GM19438 (cell line): ENCODE results near the gene GM2A.
A peak's percentile ranks its signal among the peaks of the same experiment; 100 is the strongest.
"Not testable (repeated sequence)": the region's sequence is repeated elsewhere in the genome, so short reads cannot be mapped to it uniquely, and the experiment has no call there.

Experiments used
- ATAC-seq: cut with Tn5 transposase; IDR thresholded peaks from one replicate; pipeline ENCODE4 v1.9.1; 2021; ENCODE audit warnings: low read depth; ENCODE audit not compliant: unreplicated experiment

GM2A gene

DNA sequence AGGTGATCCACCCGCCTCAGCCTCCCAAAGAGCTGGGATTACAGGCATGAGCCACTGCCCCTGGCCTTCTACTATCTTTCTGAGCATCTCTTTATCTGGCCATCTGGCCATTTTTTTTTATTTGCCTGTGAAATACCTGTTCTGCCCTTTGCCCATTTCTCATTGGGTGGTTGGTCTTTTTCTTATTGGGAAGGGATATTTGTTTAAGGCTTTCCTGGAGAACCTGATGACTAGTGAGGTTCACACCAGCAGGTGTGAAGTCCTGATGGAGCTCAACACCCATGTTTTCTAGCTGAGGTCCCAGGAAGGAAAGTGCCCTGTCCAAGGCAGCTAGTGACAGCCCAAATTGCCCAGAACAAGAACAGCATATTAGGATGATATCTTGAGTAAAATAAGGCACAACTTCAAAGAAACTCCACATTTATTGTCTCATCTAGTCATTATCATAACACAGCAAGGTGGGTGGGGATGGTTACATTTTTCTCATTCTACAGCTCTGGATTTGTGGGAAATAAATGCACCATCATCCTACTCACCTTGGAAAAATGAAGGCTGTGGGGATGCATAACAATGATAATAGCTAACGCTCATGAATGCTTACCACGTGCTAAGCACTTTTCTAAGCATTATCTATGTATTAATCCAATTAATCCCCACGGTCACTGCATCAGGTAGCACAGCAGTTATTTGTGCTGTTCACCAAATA lies 30.3 kb downstream of the GM2A start:
- ATAC-seq, result no peak

GRCh38 chr5:151284392-151284967 lies 31.5 kb downstream of the GM2A start:
- no peak for ATAC-seq

GRCh38 chr5:151285683-151286082 lies 32.7 kb downstream of the GM2A start:
- no peak for ATAC-seq

- ATAC-seq, result no peak
Observed at GRCh38 chr5:151286246-151286645, 33.3 kb downstream of the GM2A start.

DNA sequence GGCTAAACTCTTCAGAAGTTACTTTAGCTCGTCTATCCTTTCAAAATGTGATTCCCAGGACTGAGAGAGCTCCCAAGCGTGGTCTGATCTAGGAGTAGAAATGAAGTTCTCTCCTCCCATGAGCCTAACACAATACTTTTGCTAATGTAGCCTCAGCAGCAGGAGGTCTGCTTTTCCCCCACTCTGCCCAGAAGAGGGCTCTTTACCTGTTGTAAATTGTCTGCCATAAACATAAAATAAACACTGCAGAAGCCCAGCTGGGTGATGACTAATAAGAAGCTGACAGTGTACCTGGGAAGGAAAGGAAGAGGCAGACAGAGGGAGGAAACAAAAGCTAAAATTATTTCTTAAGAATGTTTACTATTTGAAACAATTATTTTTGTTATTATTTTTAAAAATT lies 35.2 kb downstream of the GM2A start:
- no peak for ATAC-seq

GRCh38 chr5:151293624-151294023 lies 40.6 kb downstream of the GM2A start:
- no peak for ATAC-seq

DNA sequence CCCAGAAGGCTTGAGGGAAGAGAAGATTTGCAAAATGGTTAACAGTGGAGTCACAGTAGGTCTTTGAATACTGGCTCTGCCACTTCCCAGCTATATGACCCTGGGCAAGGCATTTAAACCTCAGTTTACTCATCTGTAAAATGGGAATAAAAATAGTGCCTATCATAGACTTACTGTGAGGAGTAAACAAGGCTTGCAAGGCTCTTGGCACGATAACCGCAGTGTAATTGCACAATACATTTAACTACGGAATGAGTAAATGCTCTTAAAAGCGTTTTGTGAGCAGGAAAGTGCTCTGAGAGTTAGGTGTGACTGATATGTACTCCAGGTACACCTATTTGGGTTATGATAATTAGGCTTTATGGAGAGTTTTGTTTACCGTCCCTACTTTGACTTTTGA lies 42.2 kb downstream of the GM2A start:
- ATAC-seq, result no peak

DNA sequence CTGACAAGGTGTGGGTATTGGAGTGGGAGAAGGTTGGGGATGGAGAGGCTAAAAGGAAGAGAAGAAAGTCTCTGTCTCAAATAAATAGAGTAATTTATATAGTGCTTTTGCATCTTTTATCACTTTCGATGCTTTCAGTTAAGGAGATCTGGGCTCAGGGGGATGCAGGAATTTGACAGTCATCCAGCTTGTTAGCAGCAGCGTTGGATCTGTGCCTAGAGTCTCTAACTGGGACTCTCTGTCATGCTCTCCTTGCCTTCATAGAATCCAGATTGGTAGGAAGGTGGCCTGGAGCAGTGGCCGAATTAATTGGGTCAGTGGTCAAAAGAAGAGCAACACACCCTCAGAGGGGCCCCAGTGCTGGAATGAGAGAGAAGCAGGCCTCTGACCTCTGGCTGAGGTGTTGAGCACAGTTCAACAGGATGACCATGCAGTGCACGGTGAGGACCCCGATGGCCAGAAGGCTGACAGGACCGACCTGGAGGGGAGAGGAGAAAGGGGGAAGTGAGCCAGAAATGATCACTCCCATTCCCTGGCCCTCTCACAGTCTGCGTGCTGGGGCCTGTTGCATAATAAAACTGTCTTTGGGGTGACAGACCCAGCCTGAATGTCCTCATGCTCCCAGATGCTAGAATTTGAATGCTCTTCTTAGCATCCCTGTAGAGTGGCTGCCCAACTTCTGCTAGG lies 42.9 kb downstream of the GM2A start:
- no peak for ATAC-seq

DNA sequence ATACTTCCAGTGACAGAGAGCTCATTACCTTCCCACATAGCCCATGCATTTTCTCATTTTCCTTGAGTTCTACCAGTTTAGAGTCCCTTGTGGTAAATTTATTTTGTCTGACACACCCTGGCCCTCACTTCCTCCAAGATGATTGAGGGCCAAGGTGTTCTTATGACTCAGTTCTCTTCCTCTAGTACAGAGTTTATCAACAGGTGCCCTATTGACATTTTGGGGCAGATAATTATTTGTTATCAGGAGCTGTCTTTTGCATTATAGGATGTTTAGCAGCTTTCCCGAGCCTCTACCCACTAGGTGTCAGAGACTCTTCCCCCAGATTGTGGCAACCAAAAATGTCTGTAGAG lies 43.5 kb downstream of the GM2A start:
- no peak for ATAC-seq

DNA sequence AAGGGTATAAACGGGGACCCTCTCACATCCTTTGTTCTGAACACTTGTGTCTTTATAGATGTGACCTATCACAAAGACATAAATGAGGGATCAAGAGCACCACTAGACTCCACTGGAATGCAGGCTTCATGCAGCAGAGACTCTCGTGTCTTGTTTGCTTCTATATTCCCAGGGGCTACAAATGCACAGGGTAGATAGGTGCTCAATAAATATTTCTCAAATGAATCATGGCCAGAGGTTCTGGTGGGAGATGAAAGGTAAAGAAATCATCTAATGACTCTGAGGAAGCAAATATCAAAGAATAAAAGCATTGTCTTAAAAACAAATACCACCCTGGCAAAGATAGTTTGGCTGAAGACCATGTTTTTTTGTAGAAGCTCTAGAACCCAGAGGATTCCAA lies 44.0 kb downstream of the GM2A start:
- no peak for ATAC-seq

DNA sequence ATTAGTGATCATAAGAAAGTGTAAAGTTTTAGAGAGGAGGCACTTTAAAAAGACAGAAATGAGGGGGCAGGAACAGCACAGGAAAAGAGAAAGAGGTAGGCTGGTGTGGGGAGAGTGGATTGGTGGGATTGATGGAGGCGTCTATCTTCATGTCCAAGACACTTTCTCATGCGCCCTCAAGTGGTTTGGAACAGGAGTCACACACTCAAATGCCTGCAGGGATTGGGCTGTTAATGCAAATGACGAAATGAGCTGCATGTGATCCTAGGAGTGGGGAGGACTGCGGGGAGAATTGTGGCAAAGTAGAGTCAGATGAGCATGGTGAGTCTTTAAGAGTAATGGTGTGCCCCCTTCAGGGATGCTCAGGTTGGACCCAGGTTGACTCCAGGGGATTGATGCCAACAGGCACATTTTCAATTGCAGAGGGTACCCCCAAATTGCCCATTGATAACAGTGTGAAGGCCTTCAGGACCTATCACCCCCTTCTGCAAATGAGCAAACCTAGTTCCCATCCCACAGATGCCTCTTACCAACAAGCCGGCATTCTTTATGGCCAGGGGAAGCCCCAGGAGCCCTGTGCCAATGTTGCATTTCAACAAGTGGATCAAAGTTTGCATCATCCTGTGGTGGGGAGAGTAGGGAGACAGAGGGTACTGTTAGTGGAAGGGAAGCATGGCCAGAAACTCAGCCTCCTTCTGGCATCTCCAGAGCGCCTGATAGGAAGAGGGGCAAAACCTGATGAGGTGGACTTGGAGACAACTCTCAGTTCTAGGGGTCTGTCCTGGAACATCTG lies 45.3 kb downstream of the GM2A start:
- no peak for ATAC-seq

DNA sequence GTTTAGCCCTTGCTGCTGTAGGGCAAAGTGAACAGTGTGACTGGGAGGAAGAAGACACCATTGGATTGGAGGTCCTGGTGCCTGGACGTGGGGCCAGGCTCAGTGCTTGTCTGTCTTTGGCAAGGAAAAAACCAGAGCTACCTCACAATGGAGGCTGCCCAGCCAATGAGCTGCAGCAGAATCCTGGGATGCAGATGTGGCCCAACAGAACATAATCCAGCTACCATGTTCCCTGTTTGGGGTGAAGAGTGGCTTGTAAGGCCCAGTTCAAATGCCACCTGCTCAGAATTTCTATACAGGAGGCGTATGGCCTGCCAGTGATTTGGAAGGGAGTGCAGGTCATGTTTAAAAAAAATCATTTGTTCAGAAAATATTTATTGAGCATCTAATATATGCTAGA lies 50.7 kb downstream of the GM2A start, which contains the start of gene SLC36A3:
Gene SLC36A3 (minus strand): TSS at position 101 of the 400 bp plus-strand sequence. CDS start 412 bp downstream, outside the sequence.
- no peak for ATAC-seq

GRCh38 chr5:151309266-151309665 lies 56.3 kb downstream of the GM2A start:
- ATAC-seq, result not testable (repeated sequence)

- not testable (repeated sequence) for ATAC-seq
Observed at GRCh38 chr5:151309821-151310220, 56.8 kb downstream of the GM2A start.

DNA sequence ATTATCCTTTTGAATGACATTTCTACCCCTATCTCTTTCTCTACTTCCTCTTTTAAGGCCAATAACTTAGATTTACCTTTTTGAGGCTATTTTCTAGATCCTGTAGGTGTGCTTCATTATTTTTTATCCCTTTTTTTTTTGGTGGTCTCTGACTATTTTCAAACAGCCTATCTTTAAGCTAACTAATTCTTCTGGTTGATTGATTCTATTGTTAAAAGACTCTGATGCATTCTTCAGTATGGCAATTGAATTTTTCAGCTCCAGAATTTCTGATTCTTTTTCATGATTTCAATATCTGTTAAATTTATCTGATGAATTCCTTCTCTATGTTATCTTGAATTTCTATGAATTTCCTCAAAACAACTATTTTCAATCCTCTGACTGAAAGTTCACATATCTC lies 57.9 kb downstream of the GM2A start:
- no peak for ATAC-seq

- no peak for ATAC-seq
Observed at GRCh38 chr5:151312756-151313324, 59.9 kb downstream of the GM2A start.

GRCh38 chr5:151313357-151313756 lies 60.4 kb downstream of the GM2A start:
- no peak for ATAC-seq

- peak; percentile 76 for ATAC-seq
Observed at GRCh38 chr5:151315998-151316597, 63.1 kb downstream of the GM2A start.

DNA sequence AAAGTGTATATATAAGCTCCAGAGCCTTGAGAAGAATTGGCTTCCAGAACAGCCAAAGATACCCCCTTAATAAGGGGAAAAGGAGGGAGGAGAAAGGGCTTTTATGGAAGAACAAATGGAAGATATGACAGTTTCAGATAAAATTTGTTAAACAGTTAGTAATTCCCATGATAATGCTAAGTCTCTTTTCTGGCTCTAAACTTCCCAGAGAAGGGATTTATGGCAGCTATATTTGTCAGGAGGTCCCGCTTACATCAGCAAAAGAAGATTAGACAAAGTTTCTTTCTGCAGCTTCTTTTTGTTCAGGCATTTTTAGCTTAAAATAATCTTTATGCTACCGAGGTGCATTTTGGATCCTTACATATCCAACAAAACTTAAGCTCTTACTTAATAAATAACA lies 64.9 kb downstream of the GM2A start:
- ATAC-seq, result no peak
